Stomach (tissue), 9 donors: ENCODE data around the gene NTNG1. TPM values are rescaled to one million over a fixed set of nuclear protein-coding genes. Genes with fewer than 3 reads are reported as not detected.

Experiments
- DNase-seq, 2 donors: peaks; one replicate each; pipeline versions ENCODE4 v3.0.0 to v3.0.0-alpha.2; 2013 to 2019
- H3K27ac ChIP-seq, 5 donors: fragments of 200-600 bp in 4 of 5; sonication (generic) in 4 of 5; one replicate each; pipeline ENCODE4 v1.5.1; 2013 to 2019; ENCODE audit warnings: mild to moderate bottlenecking in 1 of 5, moderate library complexity in 1 of 5
- H3K27me3 ChIP-seq, 3 donors: fragments of 200-600 bp; sonication (generic); one replicate each; pipeline ENCODE4 v1.5.1; 2017 to 2019; ENCODE audit warnings: mixed run types in 1 of 3
- H3K36me3 ChIP-seq, 4 donors: fragments of 200-600 bp; sonication (generic); 1 replicate in 3 of 4; 2 replicates in 1 of 4; pipeline ENCODE4 v1.5.1; 2016 to 2019
- H3K4me1 ChIP-seq, 4 donors: fragments of 200-600 bp; sonication (generic); one replicate each; pipeline ENCODE4 v1.5.1; 2016 to 2019
- H3K4me3 ChIP-seq, 4 donors: fragments of 200-600 bp; sonication (generic) in 3 of 4; one replicate each; pipeline ENCODE4 v1.5.1; 2016 to 2019; ENCODE audit warnings: mild to moderate bottlenecking in 1 of 4
- H3K9me3 ChIP-seq, 4 donors: fragments of 200-600 bp; sonication (generic); one replicate each; pipeline ENCODE4 v1.5.1; 2016 to 2019
- CTCF ChIP-seq, 7 experiments: fragments of 450-650 bp in 4 of 7; fragments of 200-600 bp in 3 of 7; sonication (generic) in 3 of 7; IDR thresholded peaks; one replicate each; pipeline ENCODE4 v1.5.1; 2016 to 2019; ENCODE audit warnings: antibody characterized with exemption in 7 of 7, control low read depth in 2 of 7, mild to moderate bottlenecking in 1 of 7
- EP300 ChIP-seq: sonication (generic); formaldehyde crosslinking; IDR thresholded peaks from one replicate; pipeline ENCODE4 v1.6.1; 2017; ENCODE audit warnings: antibody characterized with exemption
- POLR2A ChIP-seq, 4 donors: fragments of 450-650 bp; IDR thresholded peaks; one replicate each; pipeline ENCODE4 v1.6.1; 2016; ENCODE audit warnings: antibody characterized with exemption in 4 of 4, control low read depth in 2 of 4, mild to moderate bottlenecking in 1 of 4, moderate library complexity in 1 of 4
- POLR2AphosphoS5 ChIP-seq, 3 donors: sonication (generic); formaldehyde crosslinking; IDR thresholded peaks; one replicate each; pipeline ENCODE4 v1.6.1; 2016; ENCODE audit warnings: antibody characterized with exemption in 3 of 3
- WGBS, 5 donors: extraction: QIAGEN DNeasy Blood & Tissue Kit in 3 of 5; methylation state at CpG; one replicate each; pipeline versions ENCODE4 v1.1.5 to v1.1.7; 2013 to 2018; 5-methylcytosine and 5-hydroxymethylcytosine counted together
- intact Hi-C: fragments of 100-400 bp; cut with DNase I; formaldehyde crosslinking; loops from one replicate; pipeline ENCODE4 v1.15.1; 2023; ENCODE audit warnings: low total_unique reads
- polyA plus RNA-seq, 3 donors: library from polyadenylated mRNA; stranded (reverse); fragments of 200-250 nt; gene quantifications; one replicate each; pipeline ENCODE4 v1.2.3, GENCODE V29; 2013
- total RNA-seq, 5 donors: library from RNA; depleted of rRNA; stranded (reverse); fragments of >200 nt; gene quantifications; one replicate each; pipeline versions ENCODE4 v1.1.0 to v1.2.3, GENCODE V29; 2014 to 2016
- donor health status: healthy with polysubstance abuse.
- donor health status: Bipolar disorder and iron deficiency.
- donor health status: healthy.

NTNG1 gene
- total and polyA plus RNA-seq, 8 donors = 0.23 to 2.0 (median 0.58) TPM; not detected in 3

- no peaks in the 10 kb centered on the region for H3K36me3 ChIP-seq
- WGBS, 5 donors = 62 to 80% (median 74%) methylated on average over 4 of the region's 4 CpGs
- no peak for DNase-seq
- H3K27ac ChIP-seq = no peak overlapping the region
- no peaks in the 10 kb centered on the region for H3K9me3 ChIP-seq
- intact Hi-C loops = no loop called here
- TF ChIP-seq EP300 (no peak), CTCF (IDR thresholded peaks at IDR 0.05) (no peak), POLR2AphosphoS5 (IDR thresholded peaks at IDR 0.05) (no peak), POLR2A (IDR thresholded peaks at IDR 0.05) (no peak)
- no peaks in the 10 kb centered on the region for H3K27me3 ChIP-seq
- H3K4me1 ChIP-seq = no peaks in the 10 kb centered on the region
- H3K4me3 ChIP-seq = no peak overlapping the region
These were observed 358.4 kb downstream of the NTNG1 start for GRCh38 chr1:107499139-107499744.

GRCh38 chr1:107501081-107501605 lies 360.3 kb downstream of the NTNG1 start:
- DNase-seq = no peak
- Histone ChIP-seq H3K36me3 (no peaks in the 10 kb centered on the region), H3K9me3 (no peaks in the 10 kb centered on the region), H3K4me1 (no peaks in the 10 kb centered on the region), H3K27me3 (no peaks in the 10 kb centered on the region), H3K27ac (no peak overlapping the region), H3K4me3 (no peak overlapping the region)
- TF ChIP-seq POLR2AphosphoS5 (IDR thresholded peaks at IDR 0.05) (no peak), EP300 (no peak), POLR2A (IDR thresholded peaks at IDR 0.05) (no peak), CTCF (IDR thresholded peaks at IDR 0.05) (no peak)
- WGBS, 5 donors = 64 to 79% (median 74%) methylated on average over 6 of the region's 6 CpGs
- intact Hi-C loops = no loop called here

- TF ChIP-seq CTCF (IDR thresholded peaks at IDR 0.05) (no peak), POLR2AphosphoS5 (IDR thresholded peaks at IDR 0.05) (no peak), POLR2A (IDR thresholded peaks at IDR 0.05) (no peak), EP300 (no peak)
- no peak overlapping the region for H3K27ac ChIP-seq
- 77 to 88% (median 83%) methylated on average over 4 of the region's 4 CpGs for WGBS, 5 donors
- DNase-seq = no peak
- no peaks in the 10 kb centered on the region for H3K27me3 ChIP-seq
- H3K36me3 ChIP-seq = no peaks in the 10 kb centered on the region
- no peaks in the 10 kb centered on the region for H3K4me1 ChIP-seq
- intact Hi-C loops = no loop called here
- H3K4me3 ChIP-seq = no peak overlapping the region
- peaks cover 0 to 7% (median 3%) of the 10 kb centered on the region in 4 donors for H3K9me3 ChIP-seq
These were observed 369.5 kb downstream of the NTNG1 start for GRCh38 chr1:107510347-107510746.

DNA sequence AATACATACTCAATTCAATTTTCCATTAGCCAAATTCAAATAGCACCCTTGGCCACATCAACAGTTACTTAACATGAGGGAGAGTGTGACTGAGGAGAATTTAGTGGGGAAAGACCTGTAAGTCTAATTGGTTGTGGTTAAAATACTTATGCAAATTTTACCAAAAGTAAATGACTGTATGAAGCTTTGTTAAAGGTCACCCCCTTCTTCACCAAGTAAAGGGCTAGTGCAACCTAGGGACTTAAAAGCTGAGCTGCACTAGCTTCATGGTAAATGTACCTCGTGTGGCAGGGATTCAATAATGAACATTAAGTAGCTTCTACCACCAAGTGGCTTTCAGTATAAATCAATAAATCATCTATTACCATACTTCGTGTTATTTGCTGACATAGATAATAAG lies 372.0 kb downstream of the NTNG1 start:
- Histone ChIP-seq H3K4me3 (no peak overlapping the region), H3K9me3 (peaks cover 0 to 7% (median 3%) of the 10 kb centered on the region in 4 donors), H3K27ac (no peak overlapping the region), H3K36me3 (no peaks in the 10 kb centered on the region), H3K4me1 (no peaks in the 10 kb centered on the region), H3K27me3 (no peaks in the 10 kb centered on the region)
- DNase-seq = no peak
- 41 to 75% (median 62%) methylated on average over 2 of the region's 2 CpGs for WGBS, 5 donors
- TF ChIP-seq POLR2AphosphoS5 (IDR thresholded peaks at IDR 0.05) (no peak), EP300 (no peak), CTCF (IDR thresholded peaks at IDR 0.05) (no peak), POLR2A (IDR thresholded peaks at IDR 0.05) (no peak)
- intact Hi-C loops = no loop called here
